C4-2B (cell line): Measurements from ENCODE around the gene RBM22.
A peak's percentile ranks its signal among the peaks of the same experiment; 100 is the strongest.

Experiments
- H3K27ac ChIP-seq: fragments of 450-650 bp; 2 replicates; pipeline ENCODE4 v1.5.1; 2017
- CTCF ChIP-seq: fragments of 450-650 bp; conservative IDR thresholded peaks from 2 replicates; pipeline ENCODE4 v1.5.1; 2017; ENCODE audit warnings: mild to moderate bottlenecking
- ZFX ChIP-seq: fragments of 450-650 bp; IDR thresholded peaks from 2 replicates; pipeline ENCODE4 v1.6.1; 2017

RBM22 gene

GRCh38 chr5:150658121-150658520 lies 42.7 kb downstream of the RBM22 start:
- no peak overlapping the region for H3K27ac ChIP-seq
- no peak for TF ChIP-seq ZFX
- no peak for TF ChIP-seq CTCF

- H3K27ac ChIP-seq: peak overlapping the region; percentile 62
- peak; percentile 92 for TF ChIP-seq CTCF
- no peak for TF ChIP-seq ZFX
These were observed 44.4 kb downstream of the RBM22 start for GRCh38 chr5:150656191-150657132.

- H3K27ac ChIP-seq: no peak overlapping the region
- TF ChIP-seq ZFX (no peak), CTCF (no peak)
These were observed 45.6 kb downstream of the RBM22 start for GRCh38 chr5:150655221-150655620.

- no peak for TF ChIP-seq ZFX
- TF ChIP-seq CTCF: no peak
- no peak overlapping the region for H3K27ac ChIP-seq
These were observed 46.9 kb downstream of the RBM22 start for GRCh38 chr5:150653762-150654556.

- no peak overlapping the region for H3K27ac ChIP-seq
These were observed 47.6 kb downstream of the RBM22 start for GRCh38 chr5:150653145-150653761.

GRCh38 chr5:150651924-150652671 lies 48.8 kb downstream of the RBM22 start:
- no peak overlapping the region for H3K27ac ChIP-seq
- TF ChIP-seq ZFX (no peak), CTCF (no peak)

More at GRCh38 chr5:150653145-150653761, 47.6 kb downstream of the RBM22 start:
- TF ChIP-seq ZFX (no peak), CTCF (no peak)
